CD4-positive, alpha-beta T cell (primary cell): ENCODE results near the gene CUL9. TPM values are rescaled to one million over a fixed set of nuclear protein-coding genes. Genes with fewer than 3 reads are reported as not detected.

Experiments used
- ATAC-seq: fragments of 200-7000 bp; cut with Tn5 transposase; one replicate; pipeline ENCODE4 v1.10.0; 2022; ENCODE audit warnings: mild to moderate bottlenecking; ENCODE audit not compliant: poor library complexity
- CTCF ChIA-PET: fragments of 350-600 bp; sonication (Branson Sonifier 250); formaldehyde crosslinking; loops from one replicate; lab custom pipeline; 2021; ENCODE audit warnings: antibody characterized with exemption, inconsistent platforms; lab: Charles Lee
- POLR2A ChIA-PET: fragments of 350-600 bp; sonication (Branson Sonifier 250); formaldehyde crosslinking; loops from one replicate; lab custom pipeline; 2021; ENCODE audit warnings: antibody characterized with exemption, inconsistent platforms; lab: Charles Lee
- DNase-seq, 14 experiments: peaks; one replicate each; pipeline ENCODE4 v3.0.0-alpha.2; 2013 to 2020; ENCODE audit warnings: mixed read lengths in 2 of 14
- H3K27ac ChIP-seq, 2 donors: one replicate each; pipeline versions ENCODE4 v1.5.1 to v1.7.0; 2013; ENCODE audit warnings: low read length in 2 of 2, low read depth in 1 of 2, mild to moderate bottlenecking in 1 of 2
- H3K27me3 ChIP-seq, 2 experiments: 1 replicate in 1 of 2; 2 replicates in 1 of 2; pipeline versions ENCODE4 v1.6.1 to v1.7.0; 2013; ENCODE audit warnings: low read length in 2 of 2, control low read depth in 1 of 2, mild to moderate bottlenecking in 1 of 2, moderate library complexity in 1 of 2; ENCODE audit not compliant: insufficient read depth in 2 of 2, control insufficient read depth in 1 of 2
- H3K36me3 ChIP-seq: one replicate; pipeline ENCODE4 v1.6.1; 2013; ENCODE audit warnings: low read length, control low read depth; ENCODE audit not compliant: insufficient read depth
- H3K4me1 ChIP-seq: one replicate; pipeline ENCODE4 v1.6.1; 2013; ENCODE audit warnings: low read length, control low read depth; ENCODE audit not compliant: insufficient read depth
- H3K4me3 ChIP-seq: one replicate; pipeline ENCODE4 v1.5.1; 2013; ENCODE audit warnings: mild to moderate bottlenecking, low read length, moderate library complexity
- H3K9me3 ChIP-seq, 2 experiments: 1 replicate in 1 of 2; 2 replicates in 1 of 2; pipeline versions ENCODE4 v1.6.1 to v1.7.0; 2013; ENCODE audit warnings: low read length in 2 of 2, mild to moderate bottlenecking in 2 of 2, control low read depth in 1 of 2, moderate library complexity in 1 of 2; ENCODE audit not compliant: control insufficient read depth in 1 of 2, insufficient read depth in 1 of 2
- H3K27ac Mint-ChIP-seq: one replicate; pipeline ENCODE4 v1.8.0; 2020; ENCODE audit warnings: mixed read lengths
- H3K27me3 Mint-ChIP-seq: one replicate; pipeline ENCODE4 v1.8.0; 2021; ENCODE audit warnings: mixed read lengths
- H3K36me3 Mint-ChIP-seq: one replicate; pipeline ENCODE4 v1.8.0; 2021; ENCODE audit warnings: low read depth, mixed read lengths
- H3K4me1 Mint-ChIP-seq: one replicate; pipeline ENCODE4 v1.8.0; 2021; ENCODE audit warnings: low read depth, mixed read lengths
- H3K4me3 Mint-ChIP-seq: one replicate; pipeline ENCODE4 v1.8.0; 2020; ENCODE audit warnings: mild to moderate bottlenecking, mixed read lengths
- H3K9me3 Mint-ChIP-seq: one replicate; pipeline ENCODE4 v1.8.0; 2020; ENCODE audit warnings: mixed read lengths
- intact Hi-C, 2 experiments: fragments of 100-400 bp; cut with DNase I in 1 of 2; cut with micrococcal nuclease in 1 of 2; formaldehyde crosslinking; loops; one replicate each; pipeline versions ENCODE4 v1.15.1 to v1.9.0; 2023 to 2025; cut with DNase I, micrococcal nuclease
- total RNA-seq, 174 experiments: library from RNA in 2 of 174; stranded (reverse) in 2 of 174; gene quantifications; one replicate each; pipeline ENCODE4 v1.2.3 and lab custom pipeline; 2021 to 2026
- TF ChIP-seq, protein P1 (sequence below): fragments of 200-600 bp; IDR thresholded peaks from one replicate; pipeline ENCODE4 v1.8.0; 2022; ENCODE audit warnings: antibody characterized with exemption, mild to moderate bottlenecking

The CUL9 gene
- total RNA-seq, 2 experiments from 2014 or later, result 75.5 to 79.2 TPM

DNA sequence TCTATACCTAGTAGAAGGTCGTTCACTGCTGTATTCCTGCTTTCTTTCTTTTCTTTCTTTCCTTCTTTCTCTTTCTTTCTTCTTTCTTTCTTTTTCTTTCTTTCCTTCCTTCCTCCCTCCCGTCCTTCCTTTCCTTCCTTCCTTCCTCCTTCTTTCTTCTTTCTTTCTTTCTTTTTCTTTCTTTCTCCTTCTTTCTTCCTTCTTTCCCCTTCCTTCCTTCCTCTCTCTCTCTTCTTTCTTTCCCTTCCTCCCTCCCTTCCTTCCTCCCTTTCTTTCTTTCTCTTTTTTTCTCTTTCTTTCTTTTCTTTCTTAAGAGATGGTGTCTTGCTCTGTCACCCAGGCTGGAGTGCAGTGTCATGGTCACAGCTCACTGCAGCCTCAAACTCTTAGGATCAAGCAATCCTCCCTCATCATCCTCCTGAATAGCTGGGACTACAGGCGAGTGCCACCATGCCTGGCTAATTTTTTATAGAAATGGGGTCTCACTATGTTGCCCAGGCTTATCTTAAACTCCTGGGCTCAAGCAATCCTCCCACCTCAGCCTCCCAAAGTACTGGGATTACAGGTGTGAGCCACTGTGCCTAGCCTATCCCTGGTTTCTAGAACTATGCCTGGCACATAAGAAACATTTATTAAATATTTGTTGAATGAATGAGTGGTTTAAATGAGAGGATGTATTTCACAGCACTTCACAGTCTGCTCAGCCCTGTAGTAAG lies 49.9 kb downstream of the CUL9 start:
- Mint-ChIP-seq H3K9me3 (no peaks in the 10 kb centered on the region), H3K4me1 (peaks cover 21% of the 10 kb centered on the region), H3K27ac (peak overlapping the region; percentile 45), H3K4me3 (peak overlapping the region; percentile 70), H3K36me3 (no peaks in the 10 kb centered on the region), H3K27me3 (peaks cover 9% of the 10 kb centered on the region)
- no peaks in the 10 kb centered on the region for H3K9me3 ChIP-seq
- CTCF ChIA-PET, result no interaction called here
- no peaks in the 10 kb centered on the region for H3K27me3 ChIP-seq
- POLR2A ChIA-PET, result no interaction called here
- ATAC-seq, result no peak
- H3K4me1 ChIP-seq, result peaks cover 25% of the 10 kb centered on the region
- no peak for DNase-seq
- H3K4me3 ChIP-seq, result no peak overlapping the region
- H3K36me3 ChIP-seq, result no peaks in the 10 kb centered on the region
- TF ChIP-seq, protein P1, sequence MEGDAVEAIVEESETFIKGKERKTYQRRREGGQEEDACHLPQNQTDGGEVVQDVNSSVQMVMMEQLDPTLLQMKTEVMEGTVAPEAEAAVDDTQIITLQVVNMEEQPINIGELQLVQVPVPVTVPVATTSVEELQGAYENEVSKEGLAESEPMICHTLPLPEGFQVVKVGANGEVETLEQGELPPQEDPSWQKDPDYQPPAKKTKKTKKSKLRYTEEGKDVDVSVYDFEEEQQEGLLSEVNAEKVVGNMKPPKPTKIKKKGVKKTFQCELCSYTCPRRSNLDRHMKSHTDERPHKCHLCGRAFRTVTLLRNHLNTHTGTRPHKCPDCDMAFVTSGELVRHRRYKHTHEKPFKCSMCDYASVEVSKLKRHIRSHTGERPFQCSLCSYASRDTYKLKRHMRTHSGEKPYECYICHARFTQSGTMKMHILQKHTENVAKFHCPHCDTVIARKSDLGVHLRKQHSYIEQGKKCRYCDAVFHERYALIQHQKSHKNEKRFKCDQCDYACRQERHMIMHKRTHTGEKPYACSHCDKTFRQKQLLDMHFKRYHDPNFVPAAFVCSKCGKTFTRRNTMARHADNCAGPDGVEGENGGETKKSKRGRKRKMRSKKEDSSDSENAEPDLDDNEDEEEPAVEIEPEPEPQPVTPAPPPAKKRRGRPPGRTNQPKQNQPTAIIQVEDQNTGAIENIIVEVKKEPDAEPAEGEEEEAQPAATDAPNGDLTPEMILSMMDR, result no peak
- intact Hi-C loops, result no loop called here
- no peak overlapping the region for H3K27ac ChIP-seq

DNA sequence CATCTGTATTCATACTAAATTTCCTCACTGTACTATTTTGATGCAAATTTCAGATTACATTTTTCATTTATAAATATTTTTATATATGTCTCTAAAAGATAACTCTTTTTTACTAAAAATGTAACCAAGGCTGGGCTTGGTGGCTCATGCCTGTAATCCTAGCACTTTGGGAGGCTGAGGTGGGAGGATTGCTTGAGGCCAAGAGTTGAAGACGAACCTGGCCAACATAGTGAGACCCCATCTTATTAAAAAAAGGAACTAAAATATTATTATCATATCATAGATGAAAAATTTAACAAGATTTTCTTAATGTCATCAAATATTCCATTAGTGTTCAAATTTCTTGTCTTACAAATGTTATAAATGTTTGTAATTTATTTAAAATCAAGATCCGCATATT lies 53.8 kb downstream of the CUL9 start:
- H3K4me3 ChIP-seq, result no peak overlapping the region
- Mint-ChIP-seq H3K27ac (no peak overlapping the region), H3K9me3 (peaks cover 3% of the 10 kb centered on the region), H3K27me3 (peaks cover 35% of the 10 kb centered on the region), H3K4me1 (peaks cover 6% of the 10 kb centered on the region), H3K36me3 (no peaks in the 10 kb centered on the region), H3K4me3 (no peak overlapping the region)
- ChIA-PET CTCF (no interaction called here), POLR2A (no interaction called here)
- TF ChIP-seq, protein P1, result no peak
- intact Hi-C loops, result no loop called here
- no peaks in the 10 kb centered on the region for H3K4me1 ChIP-seq
- no peaks in the 10 kb centered on the region for H3K9me3 ChIP-seq
- H3K27ac ChIP-seq, result no peak overlapping the region
- H3K27me3 ChIP-seq, result no peaks in the 10 kb centered on the region
- H3K36me3 ChIP-seq, result no peaks in the 10 kb centered on the region
- no peak for DNase-seq
- ATAC-seq, result no peak

DNA sequence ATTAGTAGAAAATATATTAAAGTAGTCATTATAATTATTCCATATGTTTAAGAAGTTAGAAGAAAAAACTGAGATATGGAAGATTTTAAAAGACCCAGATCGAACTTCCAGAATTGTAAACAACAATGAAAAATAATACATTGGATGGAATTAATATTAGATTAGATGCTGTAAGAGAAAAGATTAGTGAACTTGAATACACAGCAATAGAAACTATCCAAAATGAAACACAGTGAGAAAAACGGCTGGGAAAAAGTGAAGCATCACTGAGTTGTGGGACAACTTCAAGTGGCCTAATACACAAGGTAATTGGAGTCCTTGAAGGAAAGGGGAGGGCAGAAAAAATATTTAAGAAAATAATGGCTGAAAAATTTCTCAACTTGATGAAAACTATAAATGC lies 57.1 kb downstream of the CUL9 start:
- ChIA-PET CTCF (interaction anchor here (1.0 to 2.1 kb wide), 2 partner anchors 10 to 69 kb away, joined by 3 to 14 read pairs; partner anchors contain the start of genes CRIP3 and DNPH1), POLR2A (interaction anchor here (1.7 kb wide), 1 partner anchor 10 kb away, joined by 8 read pairs; the partner anchor contains the start of gene DNPH1)
- H3K27me3 ChIP-seq, result peaks cover 18 to 25% of the 10 kb centered on the region in 2 experiments
- no peaks in the 10 kb centered on the region for H3K36me3 ChIP-seq
- no peak overlapping the region for H3K4me3 Mint-ChIP-seq
- DNase-seq (no peak), ATAC-seq (no peak)
- no peak overlapping the region for H3K27ac Mint-ChIP-seq
- no peak overlapping the region for H3K27ac ChIP-seq
- H3K36me3 Mint-ChIP-seq, result no peaks in the 10 kb centered on the region
- no peak overlapping the region for H3K4me3 ChIP-seq
- H3K9me3 Mint-ChIP-seq, result peaks cover 3% of the 10 kb centered on the region
- no peaks in the 10 kb centered on the region for H3K9me3 ChIP-seq
- peaks cover 29% of the 10 kb centered on the region for H3K27me3 Mint-ChIP-seq
- TF ChIP-seq, protein P1, result no peak
- intact Hi-C loops, result no loop called here
- H3K4me1 Mint-ChIP-seq, result no peaks in the 10 kb centered on the region
- H3K4me1 ChIP-seq, result no peaks in the 10 kb centered on the region
